Mammary epithelial cell (primary cell): ENCODE measurements around the gene DMWD.

Experiments
- CTCF ChIP-seq, 2 donors: IDR thresholded peaks in 1 of 2; conservative IDR thresholded peaks in 1 of 2; 2 replicates each; pipeline ENCODE4 v1.5.1; 2011 to 2012; ENCODE audit warnings: inconsistent platforms in 2 of 2, low read length in 2 of 2, mild to moderate bottlenecking in 2 of 2, control low read depth in 1 of 2, low read depth in 1 of 2; ENCODE audit not compliant: insufficient read depth in 1 of 2; ENCODE audit errors: extremely low read depth in 1 of 2
- EZH2 ChIP-seq: IDR thresholded peaks from 2 replicates; pipeline ENCODE4 v1.6.1; 2012; ENCODE audit warnings: low read length, inconsistent platforms, borderline replicate concordance

- no peak for TF ChIP-seq CTCF (conservative IDR thresholded peaks at IDR 0.05 in 1 of 2, IDR thresholded peaks at IDR 0.05 in 1 of 2; ENCODE audit: extremely low read depth in 1 of 2, insufficient read depth in 1 of 2, low read depth in 1 of 2, low read length in 2 of 2)
- no peak for TF ChIP-seq EZH2
Observed at GRCh38 chr19:45804140-45804958, 11.7 kb upstream of the DMWD start.
